RWPE2 (cell line): Measurements from ENCODE around the gene SPRY4.

ENCODE experiments used
- ATAC-seq: fragments of 200-7000 bp; cut with Tn5 transposase; 3 replicates; pipeline ENCODE4 v1.9.1; 2021; ENCODE audit warnings: low read depth
- DNase-seq: peaks from one replicate; pipeline ENCODE4 v3.0.0-alpha.2; 2020; ENCODE audit warnings: low spot score
- H3K27ac ChIP-seq: fragments of 450-650 bp; 2 replicates; pipeline ENCODE4 v1.5.1; 2017; ENCODE audit warnings: mild to moderate bottlenecking; ENCODE audit not compliant: poor library complexity, severe bottlenecking
- H3K27me3 ChIP-seq: fragments of 250-450 bp; sonication (Bioruptor Pico); 2 replicates; pipeline ENCODE4 v1.5.1; 2021; ENCODE audit warnings: mild to moderate bottlenecking, moderate library complexity; ENCODE audit not compliant: insufficient read depth, poor library complexity, severe bottlenecking
- H3K36me3 ChIP-seq: fragments of 250-450 bp; sonication (Bioruptor Pico); 2 replicates; pipeline ENCODE4 v1.5.1; 2020; ENCODE audit warnings: low read depth, mild to moderate bottlenecking, moderate library complexity
- H3K4me1 ChIP-seq: fragments of 250-450 bp; sonication (Bioruptor Pico); 2 replicates; pipeline ENCODE4 v1.5.1; 2021; ENCODE audit warnings: mild to moderate bottlenecking, moderate library complexity; ENCODE audit not compliant: insufficient read depth, poor library complexity, severe bottlenecking
- H3K4me3 ChIP-seq: fragments of 250-450 bp; sonication (Bioruptor Pico); 2 replicates; pipeline ENCODE4 v1.5.1; 2021; ENCODE audit warnings: mild to moderate bottlenecking, moderate library complexity; ENCODE audit not compliant: severe bottlenecking
- H3K9me3 ChIP-seq: fragments of 250-450 bp; sonication (Bioruptor Pico); 2 replicates; pipeline ENCODE4 v1.5.1; 2021; ENCODE audit warnings: mild to moderate bottlenecking, moderate library complexity; ENCODE audit not compliant: severe bottlenecking
- TF ChIP-seq, protein P1 (sequence below): fragments of 450-650 bp; IDR thresholded peaks from one replicate; pipeline ENCODE4 v1.5.1; 2017; ENCODE audit warnings: mild to moderate bottlenecking, moderate library complexity; ENCODE audit not compliant: poor library complexity, severe bottlenecking

The SPRY4 gene

DNA sequence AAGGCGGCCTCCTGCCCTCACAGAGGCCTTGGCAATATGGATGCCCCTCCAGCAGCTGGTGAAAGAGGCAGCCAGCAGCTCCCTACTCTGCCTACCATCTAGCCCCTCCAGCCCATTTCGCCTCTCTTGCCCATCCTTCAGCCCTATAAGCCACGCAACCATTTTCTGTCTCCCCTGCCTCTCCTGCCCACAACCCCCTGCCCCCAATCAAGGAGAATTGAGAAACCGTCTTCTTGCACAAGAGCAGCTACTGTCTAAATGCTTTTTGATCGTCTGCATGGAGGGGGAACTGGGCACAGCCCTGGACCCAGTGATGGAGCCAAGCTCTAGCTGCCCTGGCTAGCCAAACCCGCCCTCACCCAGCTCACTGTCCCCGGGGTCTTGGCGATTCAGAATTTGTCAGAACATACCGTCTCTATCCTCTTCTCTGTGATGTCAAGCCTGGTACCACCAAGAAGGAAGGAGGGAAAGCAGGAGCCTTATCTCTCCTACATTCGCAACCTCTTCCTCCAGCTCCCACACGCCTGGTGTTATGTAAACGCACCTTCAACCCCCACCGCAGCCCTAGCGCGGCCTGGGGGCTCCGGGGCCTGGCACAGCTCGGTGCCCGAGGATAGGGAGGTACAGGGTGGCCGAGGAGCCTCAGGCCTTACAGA, 1.2 kb downstream of the SPRY4 start:
- no peaks in the 10 kb centered on the region for H3K9me3 ChIP-seq
- DNase-seq: no peak

GRCh38 chr5:142322747-142323479, 1.9 kb downstream of the SPRY4 start:
- ATAC-seq (no peak), DNase-seq (no peak)
- TF ChIP-seq, protein P1, sequence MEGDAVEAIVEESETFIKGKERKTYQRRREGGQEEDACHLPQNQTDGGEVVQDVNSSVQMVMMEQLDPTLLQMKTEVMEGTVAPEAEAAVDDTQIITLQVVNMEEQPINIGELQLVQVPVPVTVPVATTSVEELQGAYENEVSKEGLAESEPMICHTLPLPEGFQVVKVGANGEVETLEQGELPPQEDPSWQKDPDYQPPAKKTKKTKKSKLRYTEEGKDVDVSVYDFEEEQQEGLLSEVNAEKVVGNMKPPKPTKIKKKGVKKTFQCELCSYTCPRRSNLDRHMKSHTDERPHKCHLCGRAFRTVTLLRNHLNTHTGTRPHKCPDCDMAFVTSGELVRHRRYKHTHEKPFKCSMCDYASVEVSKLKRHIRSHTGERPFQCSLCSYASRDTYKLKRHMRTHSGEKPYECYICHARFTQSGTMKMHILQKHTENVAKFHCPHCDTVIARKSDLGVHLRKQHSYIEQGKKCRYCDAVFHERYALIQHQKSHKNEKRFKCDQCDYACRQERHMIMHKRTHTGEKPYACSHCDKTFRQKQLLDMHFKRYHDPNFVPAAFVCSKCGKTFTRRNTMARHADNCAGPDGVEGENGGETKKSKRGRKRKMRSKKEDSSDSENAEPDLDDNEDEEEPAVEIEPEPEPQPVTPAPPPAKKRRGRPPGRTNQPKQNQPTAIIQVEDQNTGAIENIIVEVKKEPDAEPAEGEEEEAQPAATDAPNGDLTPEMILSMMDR: no peak
- peaks cover 11% of the 10 kb centered on the region for H3K36me3 ChIP-seq
- no peaks in the 10 kb centered on the region for H3K9me3 ChIP-seq
- H3K4me1 ChIP-seq: peaks cover 46% of the 10 kb centered on the region
- peak overlapping the region; percentile 94 for H3K27ac ChIP-seq
- no peaks in the 10 kb centered on the region for H3K27me3 ChIP-seq
- peak overlapping the region; percentile 63 for H3K4me3 ChIP-seq

More for the DNA sequence above, 1.2 kb downstream of the SPRY4 start:
- peak overlapping the region; percentile 94 for H3K27ac ChIP-seq
- ATAC-seq: no peak
- H3K4me3 ChIP-seq: peak overlapping the region; percentile 63
- peaks cover 50% of the 10 kb centered on the region for H3K4me1 ChIP-seq
- H3K27me3 ChIP-seq: no peaks in the 10 kb centered on the region
- TF ChIP-seq, protein P1: no peak
- peaks cover 9% of the 10 kb centered on the region for H3K36me3 ChIP-seq

GRCh38 chr5:142322403-142322746, 2.4 kb downstream of the SPRY4 start:
- H3K9me3 ChIP-seq: no peaks in the 10 kb centered on the region
- ATAC-seq: no peak
- peaks cover 40% of the 10 kb centered on the region for H3K4me1 ChIP-seq
- peak overlapping the region; percentile 94 for H3K27ac ChIP-seq
- TF ChIP-seq, protein P1: no peak
- H3K36me3 ChIP-seq: peaks cover 11% of the 10 kb centered on the region
- DNase-seq: no peak
- H3K4me3 ChIP-seq: no peak overlapping the region
- H3K27me3 ChIP-seq: no peaks in the 10 kb centered on the region

DNA sequence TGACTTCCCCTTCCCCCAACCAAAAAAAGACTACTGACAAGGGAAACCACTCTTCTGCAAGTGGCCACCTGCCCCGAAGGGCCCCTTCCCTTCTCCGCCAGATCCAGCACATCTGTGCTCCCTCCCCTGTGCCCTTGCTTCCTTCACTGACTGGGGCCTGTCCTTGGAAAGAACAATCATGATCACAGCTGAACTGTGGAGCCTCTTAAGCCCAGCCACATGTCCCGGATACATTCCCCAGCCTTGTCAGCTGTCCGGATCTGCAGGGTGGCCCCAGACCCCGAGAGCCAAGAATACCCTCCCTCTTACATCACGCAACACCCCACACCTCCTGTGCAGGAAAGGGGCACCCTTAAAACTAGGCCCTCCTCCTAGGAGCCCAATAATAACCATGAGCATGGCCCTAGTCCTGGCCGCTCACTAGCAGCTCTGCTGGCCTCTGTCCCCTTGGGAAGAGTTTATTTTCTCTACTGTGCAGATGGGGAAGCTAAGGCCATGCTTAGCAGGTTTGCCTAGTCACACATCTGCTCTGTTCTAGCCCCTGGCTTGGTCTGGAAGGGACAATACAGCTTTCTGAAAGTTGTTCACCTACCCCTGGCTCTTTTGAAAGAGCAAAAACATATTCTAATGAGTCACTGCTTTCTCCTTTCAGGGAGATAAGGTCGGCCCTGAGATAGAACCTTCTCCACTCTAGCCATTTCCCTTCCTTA, 3.8 kb downstream of the SPRY4 start:
- H3K4me3 ChIP-seq: no peak overlapping the region
- H3K27me3 ChIP-seq: no peaks in the 10 kb centered on the region
- peak overlapping the region; percentile 15 for H3K27ac ChIP-seq
- no peaks in the 10 kb centered on the region for H3K9me3 ChIP-seq
- peaks cover 31% of the 10 kb centered on the region for H3K4me1 ChIP-seq
- ATAC-seq: no peak
- TF ChIP-seq, protein P1: no peak
- H3K36me3 ChIP-seq: peaks cover 20% of the 10 kb centered on the region
- DNase-seq: no peak

DNA sequence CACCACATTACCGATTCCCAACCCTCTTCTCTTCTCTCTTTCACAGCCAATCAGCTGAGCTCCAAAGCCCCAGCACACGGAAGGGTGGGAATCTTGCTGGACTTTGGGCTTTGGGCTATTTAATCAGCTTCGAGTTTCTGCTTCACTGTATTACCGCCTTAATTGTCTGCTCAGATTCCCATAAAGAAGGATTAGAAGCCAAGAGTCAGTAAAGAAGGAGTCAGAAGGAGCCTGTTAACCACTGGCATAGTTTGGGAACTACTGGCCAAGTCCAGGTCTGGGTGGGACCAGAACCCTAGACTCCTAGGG, 4.4 kb downstream of the SPRY4 start:
- H3K4me1 ChIP-seq: peaks cover 31% of the 10 kb centered on the region
- no peaks in the 10 kb centered on the region for H3K9me3 ChIP-seq
- H3K27me3 ChIP-seq: no peaks in the 10 kb centered on the region
- peaks cover 27% of the 10 kb centered on the region for H3K36me3 ChIP-seq
- no peak for ATAC-seq
- peak overlapping the region; percentile 15 for H3K27ac ChIP-seq
- no peak overlapping the region for H3K4me3 ChIP-seq
- TF ChIP-seq, protein P1: no peak
- no peak for DNase-seq
